Stimulated activated CD4-positive, alpha-beta T cell treated with anti-CD3 and anti-CD28 coated beads, TNF-alpha, amount 100 ng/mL, for 4 hours (primary cell): ENCODE results near the gene PBX3.

ENCODE experiments used
- DNase-seq, 3 experiments: peaks; one replicate each; pipeline ENCODE4 v3.0.0-alpha.2; 2020; ENCODE audit warnings: low read depth in 3 of 3

Gene PBX3

DNA sequence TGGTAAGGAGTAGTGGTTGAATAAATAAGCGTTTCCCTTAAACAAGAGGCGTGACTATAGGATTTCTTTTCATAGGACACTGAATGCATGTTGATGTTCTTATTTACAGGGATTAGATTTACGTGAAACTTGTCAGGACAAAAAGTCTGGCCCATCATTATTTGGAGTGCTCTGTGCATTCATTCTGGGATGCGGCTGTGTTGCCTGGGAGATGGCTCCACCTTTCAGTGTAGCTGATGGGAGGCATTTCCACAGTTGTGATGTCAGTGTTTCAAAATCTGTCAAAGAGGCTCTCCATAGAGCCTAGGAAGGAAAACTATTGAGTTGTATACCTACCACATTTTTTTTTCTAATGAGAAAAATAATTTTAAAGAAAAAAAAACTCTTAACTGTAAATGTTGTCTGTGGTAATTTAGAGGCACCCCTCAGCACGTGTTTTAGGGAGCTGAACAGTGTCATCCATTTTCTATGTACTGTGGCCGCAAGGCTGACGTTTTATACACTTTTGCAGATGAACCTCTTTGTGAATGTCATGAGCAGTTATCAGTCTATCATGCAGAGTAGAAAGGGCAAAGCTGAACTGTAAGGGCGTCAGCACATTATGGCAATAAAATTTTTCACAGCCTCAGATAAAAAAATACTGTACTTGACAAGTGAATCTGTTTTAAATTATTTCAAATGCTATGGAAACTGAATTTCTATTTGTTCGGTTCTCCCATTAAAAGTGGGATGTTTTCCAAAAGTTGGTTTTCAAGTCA lies 202.7 kb downstream of the PBX3 start:
- DNase-seq, result no peak

DNA sequence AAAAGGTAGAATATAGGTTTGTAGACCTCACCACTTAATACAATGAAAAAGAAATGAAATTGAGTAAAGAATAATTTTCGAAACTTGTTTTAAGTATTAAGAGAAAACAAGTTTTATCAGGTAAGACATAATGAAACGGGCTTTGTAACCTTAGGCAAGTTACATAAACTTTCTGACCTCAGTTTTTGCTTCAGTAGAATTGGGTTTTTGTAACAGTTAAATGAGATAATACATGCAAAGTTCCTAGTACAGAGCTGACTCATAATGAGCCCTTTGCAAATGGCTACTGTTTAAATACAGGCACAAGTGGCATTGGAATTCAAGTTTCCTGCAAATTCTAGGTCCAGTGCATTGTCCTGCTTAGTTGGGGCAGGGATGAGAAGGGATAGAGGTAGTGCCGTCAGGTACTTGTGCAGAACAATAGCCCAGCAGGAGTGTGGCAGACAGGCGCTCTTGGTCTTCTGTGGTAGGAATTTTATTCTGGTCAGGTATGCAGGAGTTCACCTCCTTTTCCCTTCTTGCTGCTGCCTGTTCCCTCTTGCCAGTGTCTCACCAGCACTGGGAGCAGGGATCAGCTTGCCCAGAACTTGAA lies 203.8 kb downstream of the PBX3 start:
- no peak for DNase-seq

DNA sequence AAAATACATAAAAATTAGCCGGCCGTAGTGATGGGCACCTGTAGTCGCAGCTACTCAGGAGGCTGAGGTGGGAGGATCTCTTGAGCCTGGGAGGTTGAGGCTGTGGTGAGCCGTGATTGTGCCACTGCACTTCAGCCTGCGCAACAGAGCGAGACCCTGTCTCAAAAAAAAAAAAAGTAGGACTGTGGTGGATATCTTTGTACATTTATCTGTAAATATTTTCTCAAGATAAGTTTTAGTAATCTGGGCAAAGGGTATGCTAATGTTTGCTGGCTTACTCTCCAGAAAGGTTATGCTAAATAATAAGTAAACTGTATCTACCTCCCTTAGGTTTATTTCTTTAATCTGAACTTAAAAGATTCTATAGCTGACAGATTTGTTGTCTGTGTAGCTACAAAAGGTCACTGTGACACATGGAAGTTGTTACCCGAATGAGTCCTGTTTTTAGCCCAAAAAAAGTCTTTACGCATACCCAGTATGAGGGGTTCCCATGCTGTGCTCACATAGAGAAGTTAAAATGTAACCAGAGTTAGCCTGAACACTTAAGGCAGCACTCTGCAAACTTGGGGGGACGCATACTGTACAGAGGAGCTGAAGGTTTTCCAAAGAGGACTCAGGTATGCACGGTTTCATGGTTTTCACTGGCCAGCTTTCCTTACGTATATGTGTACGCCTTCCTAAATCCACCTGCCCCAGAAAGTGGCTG lies 206.3 kb downstream of the PBX3 start:
- DNase-seq, result no peak

DNA sequence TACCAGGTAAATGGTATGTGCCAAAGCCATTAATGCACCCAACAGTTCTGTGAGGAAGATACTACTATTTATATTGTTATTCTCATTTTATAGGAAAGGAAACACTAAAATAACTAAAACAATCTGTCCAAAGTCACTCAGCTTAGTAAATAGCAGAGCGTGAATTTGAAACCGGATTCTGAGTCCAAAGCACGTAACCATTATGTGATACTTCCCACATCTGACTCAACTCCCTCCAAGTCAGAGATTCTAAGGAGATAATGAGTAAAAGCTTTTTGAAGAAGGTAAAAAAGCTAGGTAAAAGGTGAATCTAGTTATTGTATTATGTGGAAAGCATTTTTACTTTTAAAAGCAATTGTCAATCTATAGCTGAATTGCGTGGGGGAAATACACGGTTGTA lies 208.9 kb downstream of the PBX3 start:
- no peak for DNase-seq

DNA sequence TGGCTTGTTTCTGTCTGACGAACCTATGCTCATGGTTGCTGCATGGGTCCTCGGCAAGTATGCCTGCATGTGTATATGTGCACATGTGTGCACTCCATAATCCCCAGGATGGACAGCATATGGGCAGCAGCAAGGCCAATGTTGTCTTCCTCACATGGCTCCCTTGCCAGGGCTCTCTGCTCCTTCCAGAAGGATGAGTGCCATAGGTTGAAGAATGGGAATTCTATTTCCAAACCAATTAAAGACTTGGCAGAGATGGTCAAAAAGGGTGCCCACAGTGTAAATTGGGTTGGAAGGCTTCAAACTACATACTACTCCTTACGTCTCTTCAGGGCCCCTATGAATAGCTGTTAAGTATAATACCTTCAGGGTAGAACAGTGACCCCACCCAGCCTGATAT lies 212.1 kb downstream of the PBX3 start:
- no peak for DNase-seq

DNA sequence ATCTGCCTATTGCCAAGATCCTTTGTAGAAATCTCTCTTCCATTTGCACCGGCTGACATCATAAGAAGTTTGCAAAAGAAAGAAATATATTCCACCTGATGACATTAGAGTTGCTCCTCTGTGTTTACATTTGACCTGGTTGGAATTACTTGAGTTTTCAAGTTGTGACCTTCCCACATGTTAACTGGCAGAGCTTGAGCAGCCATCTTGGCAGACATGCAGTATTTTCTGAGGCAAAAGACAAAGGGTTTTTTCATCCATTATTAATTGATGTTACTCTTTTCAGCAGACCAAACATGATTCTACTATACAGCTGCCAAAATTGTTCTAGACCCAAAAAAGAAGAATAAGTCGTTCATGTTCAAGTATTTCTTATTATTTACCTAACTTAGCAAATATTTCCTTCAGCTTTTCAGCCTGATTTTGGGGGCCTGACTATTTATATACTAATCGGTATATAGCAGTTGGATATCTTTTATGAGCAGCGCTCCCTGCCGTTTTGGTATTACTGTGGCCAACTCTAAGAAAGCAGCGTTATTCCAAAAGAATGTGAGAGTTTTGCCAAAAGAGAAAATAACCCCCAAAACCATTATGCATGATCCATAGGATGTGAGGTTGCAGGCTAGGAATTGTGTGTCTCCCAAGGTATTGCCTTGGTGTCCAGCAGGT lies 212.9 kb downstream of the PBX3 start:
- no peak for DNase-seq

DNA sequence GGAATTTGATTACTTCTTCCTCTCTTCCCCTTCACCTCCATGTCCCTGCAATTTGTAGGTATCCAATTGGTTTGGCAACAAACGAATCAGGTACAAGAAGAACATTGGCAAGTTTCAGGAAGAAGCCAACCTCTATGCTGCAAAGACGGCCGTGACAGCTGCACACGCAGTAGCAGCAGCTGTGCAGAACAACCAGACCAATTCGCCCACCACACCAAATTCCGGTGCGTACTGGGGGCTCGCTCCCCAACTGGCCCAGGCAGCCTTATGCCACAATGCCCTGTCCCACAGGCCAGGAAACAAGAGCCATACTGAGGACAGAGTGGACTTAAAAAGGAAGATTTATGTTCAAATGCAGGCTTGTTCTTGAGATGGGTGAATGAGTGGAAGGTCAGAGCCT lies 213.5 kb downstream of the PBX3 start:
- no peak for DNase-seq

DNA sequence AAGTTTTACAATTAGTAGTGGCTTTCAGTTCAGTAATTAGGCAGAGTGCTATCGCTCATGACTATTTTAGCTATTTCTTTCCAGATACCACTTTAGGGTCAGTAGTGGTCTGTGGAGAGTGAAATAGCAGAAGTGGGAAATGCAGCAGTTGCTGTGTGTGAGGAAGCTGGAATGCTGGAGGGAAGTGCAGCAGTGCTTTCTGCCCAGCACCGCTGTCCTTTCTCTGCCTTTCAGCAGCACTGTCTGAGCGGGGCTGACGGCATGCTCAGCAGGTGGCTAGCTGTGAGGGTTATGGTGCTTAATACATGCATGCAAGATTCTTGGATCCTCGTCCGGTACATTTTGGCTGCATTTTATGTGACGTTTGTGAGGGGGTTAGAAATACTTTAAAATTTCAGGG lies 213.9 kb downstream of the PBX3 start:
- no peak for DNase-seq

DNA sequence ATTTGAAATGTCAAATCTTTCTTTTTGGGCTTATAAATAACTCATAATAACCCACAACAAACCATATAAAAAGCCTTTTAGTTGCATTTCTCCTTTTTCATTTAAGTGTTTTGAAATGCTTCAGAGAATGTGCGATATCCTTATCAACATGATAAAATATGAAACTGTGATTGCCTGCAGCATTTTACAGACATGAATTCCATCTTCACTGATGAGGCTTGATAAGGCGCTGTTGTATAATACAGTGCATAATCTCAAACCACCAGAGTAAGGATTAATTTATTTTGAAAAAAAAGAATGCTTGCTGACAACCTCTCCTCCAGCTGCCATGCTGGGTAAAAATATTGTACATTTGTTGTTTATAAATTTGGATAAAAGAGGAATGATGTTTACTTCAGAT lies 216.8 kb downstream of the PBX3 start:
- no peak for DNase-seq

DNA sequence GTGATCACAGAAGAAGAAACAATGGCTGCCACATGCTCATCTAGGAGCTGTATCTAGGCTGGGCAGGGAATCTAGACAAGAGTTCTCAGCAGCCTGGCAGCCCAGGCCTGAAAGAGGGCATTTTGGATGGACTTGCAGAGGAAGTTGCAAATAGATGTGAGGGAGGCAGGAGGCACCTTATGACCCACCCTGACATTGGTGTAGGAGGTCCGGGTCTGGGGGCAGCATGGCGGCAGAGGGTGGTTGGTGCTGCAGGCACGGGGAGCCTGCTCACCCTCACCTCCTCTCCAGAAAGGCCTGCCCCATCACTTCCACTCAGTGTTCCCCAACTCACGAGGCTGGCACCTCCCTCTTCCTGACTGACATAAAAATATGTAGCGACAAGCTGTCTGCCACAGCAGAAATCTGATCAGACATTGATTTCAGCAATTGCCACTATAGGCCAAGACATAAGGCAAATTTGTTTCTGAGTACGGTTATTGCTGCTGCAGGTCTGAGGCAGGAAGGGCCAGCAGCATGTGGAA lies 217.6 kb downstream of the PBX3 start:
- no peak for DNase-seq

DNA sequence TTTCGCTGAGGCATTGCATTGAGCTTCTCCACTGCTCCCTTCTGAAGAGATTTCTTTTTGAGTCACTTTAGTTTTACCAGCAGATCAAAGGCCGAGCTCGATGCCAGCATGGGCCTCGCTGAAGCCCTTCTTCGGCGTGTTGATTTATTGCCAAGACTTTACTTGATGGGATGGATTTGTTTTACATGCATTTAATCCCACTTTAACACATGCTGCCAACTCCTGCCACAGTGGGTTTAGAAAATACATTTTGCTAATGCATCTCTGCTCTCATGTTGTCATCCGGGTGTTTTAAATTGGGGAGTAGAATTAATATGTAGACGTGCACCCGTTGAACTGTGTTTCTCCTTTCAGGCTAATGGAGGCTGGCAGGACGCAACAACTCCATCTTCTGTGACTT lies 218.3 kb downstream of the PBX3 start:
- DNase-seq, result no peak

DNA sequence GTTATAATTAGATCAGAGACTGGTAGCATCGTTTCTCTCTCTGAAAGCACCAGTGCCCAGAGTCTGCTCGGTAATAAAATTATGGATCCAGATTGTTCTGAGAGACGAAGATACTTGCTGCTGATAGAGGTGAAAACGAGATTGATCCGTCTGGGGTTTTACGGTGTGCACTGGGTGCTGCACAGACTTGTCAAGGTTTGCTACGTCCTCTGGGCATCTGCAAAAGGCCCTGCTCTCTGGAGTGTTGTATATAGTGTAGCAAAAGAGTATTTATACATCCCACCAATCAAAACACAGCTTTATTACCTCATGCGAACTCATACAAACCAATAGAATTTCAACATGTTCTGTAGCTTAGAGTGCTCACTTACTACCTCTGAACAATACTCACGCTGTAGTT lies 219.3 kb downstream of the PBX3 start:
- DNase-seq, result no peak

DNA sequence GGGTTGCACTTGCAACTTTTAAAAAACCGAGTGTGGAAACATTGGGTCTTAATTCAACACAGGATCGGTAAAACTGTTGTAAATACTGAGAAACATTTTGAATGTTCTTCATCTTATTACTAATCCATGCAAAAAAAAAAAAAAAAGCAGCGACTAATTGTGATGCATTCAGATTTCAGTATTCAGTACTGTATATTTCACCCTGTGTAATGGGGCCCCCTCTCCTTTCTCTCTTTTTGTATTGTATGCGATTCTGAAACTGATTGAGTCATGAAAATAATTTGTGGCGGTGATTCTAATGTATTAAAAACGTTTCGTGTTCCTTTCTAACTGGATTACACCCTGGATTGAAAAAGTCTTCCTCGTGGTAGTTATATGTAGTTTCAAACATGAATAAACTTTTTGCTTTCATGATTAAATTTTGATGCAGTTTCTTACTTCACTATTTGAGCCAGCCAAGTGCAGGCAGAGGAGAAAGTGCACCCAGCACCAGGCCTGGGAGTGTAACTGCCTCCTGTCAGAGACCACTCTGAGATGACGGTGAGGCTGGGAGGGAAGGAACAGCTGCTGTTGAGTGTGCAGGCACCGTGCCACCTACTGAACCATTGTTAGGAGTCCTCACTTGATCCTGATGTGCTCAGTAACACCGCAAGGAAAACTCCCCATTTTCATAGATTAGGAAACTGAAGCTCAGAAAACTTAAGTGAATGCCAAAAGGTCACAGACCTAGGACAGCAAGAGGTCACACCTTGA lies 220.0 kb downstream of the PBX3 start:
- no peak for DNase-seq

DNA sequence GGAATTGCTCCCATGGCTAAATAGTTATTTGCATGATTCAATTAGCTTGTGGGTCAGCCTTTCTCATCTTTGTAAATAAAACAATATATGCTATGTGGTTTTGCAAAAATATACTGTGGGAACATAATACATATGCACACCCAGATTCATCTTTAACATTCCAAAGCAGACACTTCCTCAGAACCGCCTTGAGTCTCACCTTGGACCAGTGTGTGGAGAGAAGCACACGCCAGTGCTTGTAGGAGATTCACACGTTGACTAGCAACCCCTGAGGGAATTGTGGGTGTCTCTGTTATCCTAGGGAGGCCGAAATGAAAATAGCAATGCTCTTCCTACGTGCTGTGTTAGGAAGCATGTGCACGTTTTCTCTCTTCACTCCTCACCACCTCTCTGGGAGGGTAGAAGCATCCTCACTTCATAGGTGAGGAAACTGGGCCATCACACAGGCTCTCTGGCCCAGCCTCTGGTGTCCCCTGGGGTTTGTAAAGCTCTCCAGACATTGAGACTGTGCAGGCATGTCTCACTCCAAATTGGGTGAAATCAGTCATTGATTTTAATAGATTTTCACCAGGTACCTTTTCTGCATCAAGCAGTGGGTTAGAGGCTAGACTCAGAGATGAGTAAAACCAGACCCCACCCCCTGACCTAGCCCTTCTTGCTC lies 221.7 kb downstream of the PBX3 start:
- no peak for DNase-seq

DNA sequence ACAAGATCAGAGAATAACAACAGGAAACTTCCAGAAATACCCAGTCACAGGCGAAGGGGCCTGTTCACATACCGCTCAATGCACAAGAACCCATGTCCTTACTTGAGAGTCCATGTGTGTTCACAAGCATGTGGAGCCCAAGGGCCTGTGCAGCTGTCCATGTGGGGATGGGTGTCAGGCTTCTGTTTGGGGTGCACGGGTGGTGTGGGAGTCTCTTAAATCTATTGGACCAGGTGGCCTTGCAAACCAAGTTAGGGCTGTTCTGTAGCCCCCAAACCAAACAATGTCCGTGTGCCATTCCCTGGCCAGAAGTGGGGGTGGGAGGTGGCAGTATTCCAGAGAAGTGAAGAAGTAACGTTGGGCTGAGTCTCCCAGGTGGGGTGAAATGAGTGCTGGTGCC lies 222.3 kb downstream of the PBX3 start:
- DNase-seq, result no peak

DNA sequence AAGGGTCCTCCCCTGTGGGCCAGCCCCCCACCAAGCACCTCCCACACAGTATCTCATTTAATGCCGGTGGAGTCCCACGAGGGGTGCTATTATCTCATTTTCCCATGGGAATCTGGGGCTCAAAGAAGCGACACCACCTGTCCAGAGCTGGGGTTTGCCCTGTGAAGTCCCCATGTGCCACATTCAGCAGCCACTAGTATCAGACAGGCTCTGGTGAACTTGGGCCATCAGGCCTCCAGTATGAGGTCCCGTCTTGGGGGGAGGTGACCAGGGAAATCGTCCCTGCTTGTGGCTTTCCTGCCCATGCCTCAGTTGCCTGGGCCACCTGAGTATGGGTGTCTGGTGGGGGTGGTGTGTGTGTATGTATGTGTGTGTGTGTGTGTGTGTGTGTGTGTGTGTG lies 222.7 kb downstream of the PBX3 start:
- DNase-seq, result no peak

DNA sequence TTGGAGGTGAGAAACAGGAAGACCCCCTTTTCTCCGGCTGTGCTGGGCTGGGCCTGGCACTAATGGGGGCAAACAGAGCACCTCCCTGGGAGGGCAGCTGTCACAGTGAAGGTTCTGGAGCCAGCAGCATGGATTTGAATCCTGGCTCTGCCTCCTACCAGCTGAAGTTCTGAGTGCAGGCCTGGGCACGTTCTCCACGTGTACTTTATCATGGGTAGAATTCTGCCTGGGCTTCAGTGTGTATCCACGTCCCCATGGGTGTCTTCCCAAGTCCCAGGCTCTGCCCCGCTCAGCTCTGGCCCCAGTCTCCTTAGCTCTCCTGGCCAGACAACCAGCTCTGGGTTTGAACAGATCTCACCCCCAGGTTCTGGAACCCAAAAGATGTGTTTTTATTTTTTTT lies 223.2 kb downstream of the PBX3 start:
- no peak for DNase-seq

DNA sequence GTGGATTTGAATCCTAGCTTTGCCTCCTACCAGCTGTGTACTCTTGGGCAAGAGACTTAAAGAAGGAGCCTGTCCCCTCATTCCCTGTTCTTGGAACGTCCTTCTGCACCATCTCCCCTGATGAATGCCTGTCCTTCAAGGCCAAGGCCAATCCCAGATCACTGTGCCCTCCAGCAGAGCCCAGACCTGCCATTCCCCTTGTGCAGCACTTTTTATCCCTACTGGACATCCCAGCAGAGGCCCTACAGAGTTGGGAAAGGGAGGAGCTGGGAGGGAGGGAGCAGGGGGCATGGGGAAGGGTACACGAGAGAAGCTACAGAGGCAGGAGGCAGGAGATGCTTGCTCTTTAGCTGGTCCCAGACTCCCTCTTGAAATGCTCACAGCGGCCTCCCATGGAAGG lies 223.9 kb downstream of the PBX3 start:
- DNase-seq, result no peak

DNA sequence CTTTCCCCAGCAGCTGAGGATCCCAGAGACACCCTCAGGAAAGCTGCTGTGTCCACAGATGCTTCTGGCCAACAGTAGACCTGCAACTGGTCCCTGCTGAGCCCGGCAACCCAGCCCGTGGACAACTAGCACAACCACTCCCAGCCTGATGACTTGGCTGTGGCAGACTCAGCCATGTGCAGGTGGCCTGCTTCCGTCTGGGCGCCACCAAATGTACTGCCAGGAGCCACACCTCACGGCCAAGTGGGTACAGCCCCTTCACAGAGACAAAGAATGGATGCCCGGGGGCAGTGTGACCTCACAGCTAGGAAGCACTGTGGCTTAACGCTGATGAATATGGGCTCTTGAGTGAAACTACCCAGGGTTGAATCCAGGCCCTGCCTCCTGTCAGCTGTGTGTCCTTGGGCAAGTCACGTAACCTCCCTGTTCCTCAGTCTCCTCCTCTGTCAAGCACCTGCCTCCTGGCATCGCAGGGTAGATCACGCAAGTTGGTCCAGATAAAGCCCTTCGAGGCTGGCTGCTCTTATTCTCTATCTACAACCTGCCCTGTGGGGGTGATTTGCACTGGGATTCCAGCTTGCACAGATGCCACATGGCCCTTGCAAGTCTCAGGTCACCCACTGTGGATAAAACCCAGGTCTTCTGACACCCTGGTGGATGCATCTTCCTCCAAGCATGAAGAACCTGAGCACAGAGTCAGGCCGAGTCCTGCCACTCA lies 225.0 kb downstream of the PBX3 start:
- DNase-seq, result no peak

DNA sequence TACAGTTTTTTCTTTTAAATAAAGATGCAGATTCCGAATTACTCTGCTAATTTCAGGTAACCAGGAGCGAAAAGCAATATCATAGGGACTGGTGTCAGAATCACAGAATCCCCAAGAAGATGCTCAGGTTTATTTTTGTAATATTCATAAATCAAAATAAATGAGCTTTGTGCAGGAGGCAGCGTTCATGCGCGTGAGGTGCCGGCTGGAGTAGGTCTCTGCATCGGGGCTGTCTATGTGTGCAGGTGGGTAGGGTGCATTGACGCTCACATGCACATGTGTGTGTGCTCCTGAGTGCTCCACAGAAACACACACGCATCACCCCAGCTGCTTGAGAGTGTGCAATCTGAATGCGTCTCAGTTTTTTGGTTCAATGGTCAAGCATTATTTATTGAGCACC lies 226.4 kb downstream of the PBX3 start:
- DNase-seq, result no peak

DNA sequence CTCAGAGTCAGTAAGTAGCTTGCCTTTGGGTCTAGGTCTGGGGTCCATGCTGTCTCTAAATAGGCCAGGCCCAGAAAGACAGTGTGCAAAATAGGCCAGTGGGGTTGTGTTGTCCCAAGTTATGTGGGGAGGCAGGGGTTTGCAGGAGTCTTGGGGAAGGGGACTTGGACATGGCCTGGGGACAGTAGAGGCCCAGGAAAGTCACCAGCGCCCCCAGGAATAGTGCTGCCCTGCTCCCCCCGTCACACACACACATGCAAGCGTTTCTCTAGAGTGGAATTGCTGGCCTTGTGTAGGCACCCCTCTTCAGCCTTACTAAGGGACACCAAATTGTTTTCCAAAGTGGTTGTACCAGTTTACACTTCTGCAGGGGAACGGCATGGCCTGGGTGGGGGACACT lies 227.5 kb downstream of the PBX3 start:
- DNase-seq, result no peak
